IMR-90 (cell line): ENCODE results near the gene NKX6-2. TPM values are rescaled to one million over a fixed set of nuclear protein-coding genes. Genes with fewer than 3 reads are reported as not detected.

Experiments used
- ATAC-seq: fragments of 200-7000 bp; cut with Tn5 transposase; 2 replicates; pipeline ENCODE4 v1.9.1; 2020; ENCODE audit warnings: low read depth, mild to moderate bottlenecking, moderate library complexity
- BruUV-seq: library from RNA; stranded (reverse); fragments of 400-500 nt; replicated peaks from 2 replicates; lab custom pipeline; 2021; lab: Mats Ljungman, UMichigan
- CTCF ChIA-PET: fragments of 300-600 bp; formaldehyde crosslinking; extraction: SDS; loops from one replicate; lab custom pipeline; 2021; ENCODE audit warnings: antibody characterized with exemption; lab: Yijun Ruan, JAX
- POLR2A ChIA-PET: fragments of 300-600 bp; sonication (Branson Sonifier 250); formaldehyde crosslinking; loops from one replicate; lab custom pipeline; 2022; ENCODE audit warnings: antibody characterized with exemption; ENCODE audit not compliant: unreplicated experiment; lab: Charles Lee
- DNase-seq: peaks from one replicate; pipeline ENCODE4 v3.0.0; 2013
- H2AFZ ChIP-seq: replicated peaks from 2 replicates; pipeline ENCODE3; 2013; ENCODE audit warnings: low read length, mild to moderate bottlenecking; ENCODE audit not compliant: poor library complexity
- H2AK5ac ChIP-seq: 2 replicates; pipeline ENCODE4 v1.6.1; 2013; ENCODE audit warnings: low read depth, low read length, inconsistent platforms
- H2AK9ac ChIP-seq: replicated peaks from 2 replicates; pipeline ENCODE3; 2013; ENCODE audit warnings: mild to moderate bottlenecking, low read depth, low read length, moderate library complexity; ENCODE audit not compliant: poor library complexity
- H2BK120ac ChIP-seq: 2 replicates; pipeline ENCODE4 v1.6.1; 2013; ENCODE audit warnings: low read depth, low read length, inconsistent platforms
- H2BK15ac ChIP-seq: 3 replicates; pipeline ENCODE4 v1.6.1; 2013; ENCODE audit warnings: low read depth, low read length, inconsistent platforms
- H2BK20ac ChIP-seq: 2 replicates; pipeline ENCODE4 v1.6.1; 2013; ENCODE audit warnings: low read depth, mild to moderate bottlenecking, inconsistent platforms, low read length, moderate library complexity
- H2BK5ac ChIP-seq: 2 replicates; pipeline ENCODE4 v1.6.1; 2013; ENCODE audit warnings: mild to moderate bottlenecking, low read depth, low read length, inconsistent platforms; ENCODE audit not compliant: poor library complexity, severe bottlenecking
- H3K14ac ChIP-seq: replicated peaks from 2 replicates; pipeline ENCODE4 v1.6.1; 2013; ENCODE audit warnings: low read depth, low read length, inconsistent platforms
- H3K18ac ChIP-seq: 2 replicates; pipeline ENCODE4 v1.6.1; 2013; ENCODE audit warnings: low read depth, low read length, control low read depth
- H3K23ac ChIP-seq: 2 replicates; pipeline ENCODE4 v1.6.1; 2013; ENCODE audit warnings: low read depth, low read length, inconsistent platforms
- H3K27ac ChIP-seq: 2 replicates; pipeline ENCODE4 v1.5.1; 2013; ENCODE audit warnings: mild to moderate bottlenecking, control low read depth, low read length; ENCODE audit not compliant: insufficient read depth
- H3K27me3 ChIP-seq: 2 replicates; pipeline ENCODE4 v1.6.1; 2013; ENCODE audit warnings: low read length; ENCODE audit not compliant: control insufficient read depth, insufficient read depth
- H3K36me3 ChIP-seq: 2 replicates; pipeline ENCODE4 v1.6.1; 2013; ENCODE audit warnings: low read length, mixed read lengths; ENCODE audit not compliant: control insufficient read depth, insufficient read depth
- H3K4ac ChIP-seq: 2 replicates; pipeline ENCODE4 v1.6.1; 2013; ENCODE audit warnings: low read depth, low read length, inconsistent platforms
- H3K4me1 ChIP-seq: 2 replicates; pipeline ENCODE4 v1.6.1; 2013; ENCODE audit warnings: low read length, mixed read lengths; ENCODE audit not compliant: control insufficient read depth, insufficient read depth
- H3K4me2 ChIP-seq: 2 replicates; pipeline ENCODE4 v1.6.1; 2013; ENCODE audit warnings: low read depth, mild to moderate bottlenecking, control low read depth, low read length, moderate library complexity
- H3K4me3 ChIP-seq: 2 replicates; pipeline ENCODE4 v1.5.1; 2013; ENCODE audit warnings: low read depth, mild to moderate bottlenecking, control low read depth, low read length, moderate library complexity; ENCODE audit not compliant: insufficient read depth
- H3K56ac ChIP-seq: 2 replicates; pipeline ENCODE4 v1.6.1; 2013; ENCODE audit warnings: low read length, inconsistent platforms; ENCODE audit not compliant: insufficient read depth; ENCODE audit errors: extremely low read depth
- H3K79me1 ChIP-seq, 2 experiments: 2 replicates each; pipeline ENCODE4 v1.6.1; 2013; ENCODE audit warnings: low read length in 2 of 2, inconsistent platforms in 1 of 2, low read depth in 1 of 2
- H3K9ac ChIP-seq: 2 replicates; pipeline ENCODE4 v1.6.1; 2013; ENCODE audit warnings: low read depth, low read length, control low read depth
- H3K9me1 ChIP-seq: 2 replicates; pipeline ENCODE4 v1.6.1; 2013; ENCODE audit warnings: low read length, inconsistent platforms; ENCODE audit not compliant: insufficient read depth
- H3K9me3 ChIP-seq: 2 replicates; pipeline ENCODE4 v1.6.1; 2013; ENCODE audit warnings: low read length; ENCODE audit not compliant: control insufficient read depth, insufficient read depth
- H4K20me1 ChIP-seq: 2 replicates; pipeline ENCODE4 v1.6.1; 2013; ENCODE audit warnings: low read length, inconsistent platforms; ENCODE audit not compliant: insufficient read depth
- H4K5ac ChIP-seq: 2 replicates; pipeline ENCODE4 v1.6.1; 2013; ENCODE audit warnings: mild to moderate bottlenecking, low read depth, low read length, control low read depth
- H4K8ac ChIP-seq, 2 experiments: 2 replicates each; pipeline ENCODE4 v1.6.1; 2013; ENCODE audit warnings: low read depth in 2 of 2, low read length in 2 of 2, control low read depth in 1 of 2, inconsistent platforms in 1 of 2
- H4K91ac ChIP-seq: 2 replicates; pipeline ENCODE4 v1.6.1; 2013; ENCODE audit warnings: low read depth, low read length, inconsistent platforms; ENCODE audit not compliant: insufficient read depth
- BHLHE40 ChIP-seq: fragments of 150-350 bp; IDR thresholded peaks from 2 replicates; pipeline ENCODE4 v1.6.1; 2016; ENCODE audit warnings: mild to moderate bottlenecking, low read depth, low read length
- CEBPB ChIP-seq: IDR thresholded peaks from 2 replicates; pipeline ENCODE4 v1.6.1; 2012; ENCODE audit warnings: low read depth, low read length, improper control_type of control experiment
- CHD1 ChIP-seq: IDR thresholded peaks from 2 replicates; pipeline ENCODE4 v1.6.1; 2012; ENCODE audit warnings: low read depth, low read length, improper control_type of control experiment
- FOS ChIP-seq: fragments of 150-350 bp; IDR thresholded peaks from 2 replicates; pipeline ENCODE4 v1.6.1; 2016; ENCODE audit warnings: low read depth, low read length
- MAFK ChIP-seq: IDR thresholded peaks from 2 replicates; pipeline ENCODE4 v1.6.1; 2012; ENCODE audit warnings: low read depth, low read length, improper control_type of control experiment
- MAZ ChIP-seq: IDR thresholded peaks from 2 replicates; pipeline ENCODE4 v1.6.1; 2012; ENCODE audit warnings: low read depth, mild to moderate bottlenecking, low read length, improper control_type of control experiment, moderate library complexity, borderline replicate concordance
- MXI1 ChIP-seq: IDR thresholded peaks from 2 replicates; pipeline ENCODE4 v1.6.1; 2012; ENCODE audit warnings: low read depth, mild to moderate bottlenecking, low read length, moderate library complexity, borderline replicate concordance
- NFE2L2 ChIP-seq: fragments of 150-350 bp; IDR thresholded peaks from 2 replicates; pipeline ENCODE4 v1.6.1; 2016; ENCODE audit warnings: low read depth, mild to moderate bottlenecking, low read length
- POLR2A ChIP-seq: IDR thresholded peaks from 2 replicates; pipeline ENCODE4 v1.6.1; 2012; ENCODE audit warnings: mild to moderate bottlenecking, low read depth, low read length
- SMC3 ChIP-seq: fragments of 150-350 bp; IDR thresholded peaks from 2 replicates; pipeline ENCODE4 v1.6.1; 2016; ENCODE audit warnings: low read depth, mild to moderate bottlenecking, antibody characterized with exemption, low read length, moderate library complexity
- WGBS, 2 experiments: methylation state at CpG; one replicate each; pipeline versions ENCODE4 v1.1.5 to v1.1.7; 2013; ENCODE audit warnings: missing lambda C conversion rate in 2 of 2; ENCODE audit not compliant: insufficient read length in 1 of 2; ENCODE audit errors: extremely low coverage in 2 of 2; 5-methylcytosine and 5-hydroxymethylcytosine counted together
- dilution Hi-C: fragments of 300-500 bp; cut with HindIII; formaldehyde crosslinking; loops from one replicate; pipeline ENCODE4 v1.14.3; 2018; ENCODE audit warnings: low sequenced_read_pairs; ENCODE audit not compliant: unreplicated experiment
- in situ Hi-C: fragments of 300-500 bp; cut with MboI; formaldehyde crosslinking; loops from 3 replicates; pipeline ENCODE4 v1.14.3; 2019; ENCODE audit warnings: low sequenced_read_pairs, inconsistent platforms, mixed read lengths
- intact Hi-C: fragments of 100-400 bp; cut with micrococcal nuclease; formaldehyde crosslinking; loops from 2 replicates; pipeline ENCODE4 v1.10.0; 2022
- polyA plus RNA-seq, 3 experiments: library from polyadenylated mRNA; depleted of rRNA; stranded (reverse); fragments of >200 nt; gene quantifications; 2 replicates each; pipeline ENCODE4 v1.2.3, GENCODE V29; 2012; ENCODE audit warnings: low replicate concordance in 1 of 3
- total RNA-seq: library from RNA; depleted of rRNA; stranded (reverse); fragments of >200 nt; gene quantifications from 2 replicates; pipeline ENCODE4 v1.2.3, GENCODE V29; 2012
- TF ChIP-seq, protein P1 (sequence below): fragments of 150-350 bp; IDR thresholded peaks from 2 replicates; pipeline ENCODE4 v1.6.1; 2017; ENCODE audit warnings: mild to moderate bottlenecking, antibody characterized with exemption, low read length, low read depth
- TF ChIP-seq, protein P2 (sequence below): fragments of 150-350 bp; IDR thresholded peaks from 2 replicates; pipeline ENCODE4 v1.6.1; 2016; ENCODE audit warnings: low read depth, mild to moderate bottlenecking, low read length, moderate library complexity, borderline replicate concordance
- TF ChIP-seq, protein P3 (sequence below): conservative IDR thresholded peaks from 2 replicates; pipeline ENCODE4 v1.5.1; 2012; ENCODE audit warnings: mild to moderate bottlenecking, low read depth, low read length, improper control_type of control experiment

Gene NKX6-2
- total and polyA plus RNA-seq, 2 of the 4 experiments (the other 2 are of a cell fraction) = not detected

DNA sequence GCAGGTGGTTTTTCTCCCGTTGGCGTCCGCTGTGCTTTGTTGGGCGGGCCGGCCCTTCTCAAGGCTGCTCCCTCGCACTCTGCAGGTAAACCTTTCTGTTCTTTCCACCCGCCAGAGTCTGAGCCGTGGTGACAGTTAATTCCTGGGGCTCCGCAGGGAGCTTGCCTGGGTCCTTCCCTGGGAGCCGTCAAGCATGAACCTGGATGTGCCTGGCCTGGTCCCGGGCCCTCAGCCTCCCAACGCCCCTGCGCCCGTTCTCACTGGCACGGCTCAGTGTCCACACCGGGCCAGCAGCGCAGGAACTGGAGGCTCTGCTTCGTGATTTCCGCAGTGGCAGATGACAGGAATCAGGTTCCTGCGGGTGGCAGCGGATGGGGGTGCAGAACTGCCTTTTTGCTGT, 10.9 kb upstream of the NKX6-2 start:
- Histone ChIP-seq H2BK20ac (no peak overlapping the region), H2BK120ac (no peak overlapping the region), H4K8ac (no peak overlapping the region), H3K4me2 (no peak overlapping the region), H3K4ac (no peak overlapping the region), H3K27ac (no peak overlapping the region), H3K23ac (no peak overlapping the region), H3K4me1 (no peaks in the 10 kb centered on the region), H2BK5ac (no peak overlapping the region), H3K27me3 (peaks cover 20% of the 10 kb centered on the region; the same call in 1 of the 2 replicates), H3K79me1 (no peaks in the 10 kb centered on the region), H2AFZ (no peak overlapping the region), H2AK9ac (no peak overlapping the region), H3K9me3 (peaks cover under 1% of the 10 kb centered on the region; the same call in 1 of the 2 replicates), H3K14ac (no peak overlapping the region), H3K9me1 (no peaks in the 10 kb centered on the region), H4K20me1 (no peaks in the 10 kb centered on the region), H4K5ac (no peak overlapping the region), H3K9ac (no peak overlapping the region), H3K56ac (no peak overlapping the region), H4K91ac (no peak overlapping the region), H3K36me3 (no peaks in the 10 kb centered on the region), H3K4me3 (no peak overlapping the region), H3K18ac (no peak overlapping the region), H2BK15ac (no peak overlapping the region), H2AK5ac (no peak overlapping the region)
- TF ChIP-seq, protein P1, sequence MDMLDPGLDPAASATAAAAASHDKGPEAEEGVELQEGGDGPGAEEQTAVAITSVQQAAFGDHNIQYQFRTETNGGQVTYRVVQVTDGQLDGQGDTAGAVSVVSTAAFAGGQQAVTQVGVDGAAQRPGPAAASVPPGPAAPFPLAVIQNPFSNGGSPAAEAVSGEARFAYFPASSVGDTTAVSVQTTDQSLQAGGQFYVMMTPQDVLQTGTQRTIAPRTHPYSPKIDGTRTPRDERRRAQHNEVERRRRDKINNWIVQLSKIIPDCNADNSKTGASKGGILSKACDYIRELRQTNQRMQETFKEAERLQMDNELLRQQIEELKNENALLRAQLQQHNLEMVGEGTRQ = no peak
- TF ChIP-seq, protein P2, sequence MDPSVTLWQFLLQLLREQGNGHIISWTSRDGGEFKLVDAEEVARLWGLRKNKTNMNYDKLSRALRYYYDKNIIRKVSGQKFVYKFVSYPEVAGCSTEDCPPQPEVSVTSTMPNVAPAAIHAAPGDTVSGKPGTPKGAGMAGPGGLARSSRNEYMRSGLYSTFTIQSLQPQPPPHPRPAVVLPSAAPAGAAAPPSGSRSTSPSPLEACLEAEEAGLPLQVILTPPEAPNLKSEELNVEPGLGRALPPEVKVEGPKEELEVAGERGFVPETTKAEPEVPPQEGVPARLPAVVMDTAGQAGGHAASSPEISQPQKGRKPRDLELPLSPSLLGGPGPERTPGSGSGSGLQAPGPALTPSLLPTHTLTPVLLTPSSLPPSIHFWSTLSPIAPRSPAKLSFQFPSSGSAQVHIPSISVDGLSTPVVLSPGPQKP = no peak
- TF ChIP-seq CHD1 (no peak), MAZ (no peak), NFE2L2 (no peak), CEBPB (no peak), FOS (no peak), POLR2A (no peak), MAFK (no peak), SMC3 (no peak), BHLHE40 (no peak), MXI1 (no peak)
- TF ChIP-seq, protein P3, sequence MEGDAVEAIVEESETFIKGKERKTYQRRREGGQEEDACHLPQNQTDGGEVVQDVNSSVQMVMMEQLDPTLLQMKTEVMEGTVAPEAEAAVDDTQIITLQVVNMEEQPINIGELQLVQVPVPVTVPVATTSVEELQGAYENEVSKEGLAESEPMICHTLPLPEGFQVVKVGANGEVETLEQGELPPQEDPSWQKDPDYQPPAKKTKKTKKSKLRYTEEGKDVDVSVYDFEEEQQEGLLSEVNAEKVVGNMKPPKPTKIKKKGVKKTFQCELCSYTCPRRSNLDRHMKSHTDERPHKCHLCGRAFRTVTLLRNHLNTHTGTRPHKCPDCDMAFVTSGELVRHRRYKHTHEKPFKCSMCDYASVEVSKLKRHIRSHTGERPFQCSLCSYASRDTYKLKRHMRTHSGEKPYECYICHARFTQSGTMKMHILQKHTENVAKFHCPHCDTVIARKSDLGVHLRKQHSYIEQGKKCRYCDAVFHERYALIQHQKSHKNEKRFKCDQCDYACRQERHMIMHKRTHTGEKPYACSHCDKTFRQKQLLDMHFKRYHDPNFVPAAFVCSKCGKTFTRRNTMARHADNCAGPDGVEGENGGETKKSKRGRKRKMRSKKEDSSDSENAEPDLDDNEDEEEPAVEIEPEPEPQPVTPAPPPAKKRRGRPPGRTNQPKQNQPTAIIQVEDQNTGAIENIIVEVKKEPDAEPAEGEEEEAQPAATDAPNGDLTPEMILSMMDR = no peak
- BruUV-seq = no TSS peak
- ATAC-seq = no peak
- 67% methylated on average over 12 of the region's 21 CpGs; no CpG with 5 or more reads in 1 of the 2 experiments for WGBS, 2 experiments
- dilution Hi-C loops (no loop called here), in situ Hi-C loops (no loop called here), intact Hi-C loops (no loop called here)
- ChIA-PET POLR2A (no interaction called here), CTCF (no interaction called here)
- no peak for DNase-seq
